Measurements from ENCODE around the gene ID2.

Gene ID2, protein sequence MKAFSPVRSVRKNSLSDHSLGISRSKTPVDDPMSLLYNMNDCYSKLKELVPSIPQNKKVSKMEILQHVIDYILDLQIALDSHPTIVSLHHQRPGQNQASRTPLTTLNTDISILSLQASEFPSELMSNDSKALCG

DNA sequence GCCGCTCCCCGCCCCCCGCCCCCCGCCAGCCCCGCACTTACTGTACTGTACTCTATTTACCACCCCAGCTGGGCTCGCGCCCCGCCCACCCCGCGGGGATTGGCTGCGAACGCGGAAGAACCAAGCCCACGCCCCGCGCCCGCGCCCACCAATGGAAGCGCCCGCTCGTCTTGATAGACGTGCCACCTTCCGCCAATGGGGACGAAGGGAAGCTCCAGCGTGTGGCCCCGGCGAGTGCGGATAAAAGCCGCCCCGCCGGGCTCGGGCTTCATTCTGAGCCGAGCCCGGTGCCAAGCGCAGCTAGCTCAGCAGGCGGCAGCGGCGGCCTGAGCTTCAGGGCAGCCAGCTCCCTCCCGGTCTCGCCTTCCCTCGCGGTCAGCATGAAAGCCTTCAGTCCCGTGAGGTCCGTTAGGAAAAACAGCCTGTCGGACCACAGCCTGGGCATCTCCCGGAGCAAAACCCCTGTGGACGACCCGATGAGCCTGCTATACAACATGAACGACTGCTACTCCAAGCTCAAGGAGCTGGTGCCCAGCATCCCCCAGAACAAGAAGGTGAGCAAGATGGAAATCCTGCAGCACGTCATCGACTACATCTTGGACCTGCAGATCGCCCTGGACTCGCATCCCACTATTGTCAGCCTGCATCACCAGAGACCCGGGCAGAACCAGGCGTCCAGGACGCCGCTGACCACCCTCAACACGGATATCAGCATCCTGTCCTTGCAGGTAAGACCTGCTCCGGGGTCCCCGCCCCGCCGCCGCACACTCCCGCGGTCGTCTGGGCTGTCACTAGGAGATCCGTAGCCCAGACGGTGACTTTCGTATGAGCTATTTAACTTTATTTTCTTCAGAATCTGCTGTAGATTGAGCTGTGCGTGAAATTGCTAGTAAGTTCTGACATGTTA lies at the start of gene ID2:
Gene ID2, plus strand, starts transcription at position 271 of the 907 bp plus-strand sequence. Its CDS starts 110 bp downstream, at position 381.
- peak; percentile 95 for DNase-seq

DNA sequence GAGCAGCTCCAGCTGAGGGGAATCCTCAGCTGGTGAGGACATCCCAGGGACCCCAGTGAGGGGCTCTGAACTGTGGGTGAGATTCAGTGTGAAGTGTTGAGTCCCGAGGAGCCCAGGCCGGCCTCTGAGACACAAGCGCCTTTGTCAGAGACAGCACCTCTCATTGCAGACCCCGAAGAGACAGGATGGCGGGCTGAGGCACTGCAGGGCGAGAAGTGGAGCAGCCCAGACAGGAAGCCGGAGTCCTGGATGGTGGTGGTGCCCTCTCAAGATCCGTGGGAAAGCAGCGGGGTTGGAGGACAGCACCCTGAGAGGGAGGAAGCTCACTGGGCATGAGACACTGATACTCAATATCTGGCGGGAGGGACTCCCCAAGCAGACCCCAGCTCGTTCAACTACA lies 49.1 kb upstream of the ID2 start:
- no peak for DNase-seq

DNA sequence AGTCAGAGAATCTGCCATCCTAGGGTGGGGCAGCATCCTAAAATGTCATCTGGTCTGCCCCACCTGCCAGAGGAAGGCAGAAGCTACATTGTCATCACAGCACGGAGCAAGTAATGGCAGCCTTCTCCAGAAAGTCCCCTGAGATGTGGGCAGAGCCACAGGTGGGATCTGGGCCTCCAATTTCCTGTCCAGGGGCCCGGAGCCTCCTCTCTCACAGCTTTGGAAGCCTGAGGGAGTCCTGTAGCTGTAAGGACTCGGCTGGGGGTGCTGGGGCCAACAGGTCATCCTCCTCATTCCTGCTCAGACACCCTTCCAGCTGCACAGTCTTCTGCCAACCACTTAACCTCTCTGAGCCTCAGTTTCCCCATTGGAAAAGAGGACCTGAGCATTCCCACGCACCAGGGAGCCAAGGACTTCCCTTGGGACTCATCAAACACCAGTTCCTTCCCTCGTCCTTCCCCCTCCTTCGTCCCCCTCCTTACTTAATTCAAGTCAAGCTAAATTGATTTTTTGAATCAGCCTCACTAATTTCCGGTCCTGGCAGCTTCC lies 48.6 kb upstream of the ID2 start:
- DNase-seq = no peak

DNA sequence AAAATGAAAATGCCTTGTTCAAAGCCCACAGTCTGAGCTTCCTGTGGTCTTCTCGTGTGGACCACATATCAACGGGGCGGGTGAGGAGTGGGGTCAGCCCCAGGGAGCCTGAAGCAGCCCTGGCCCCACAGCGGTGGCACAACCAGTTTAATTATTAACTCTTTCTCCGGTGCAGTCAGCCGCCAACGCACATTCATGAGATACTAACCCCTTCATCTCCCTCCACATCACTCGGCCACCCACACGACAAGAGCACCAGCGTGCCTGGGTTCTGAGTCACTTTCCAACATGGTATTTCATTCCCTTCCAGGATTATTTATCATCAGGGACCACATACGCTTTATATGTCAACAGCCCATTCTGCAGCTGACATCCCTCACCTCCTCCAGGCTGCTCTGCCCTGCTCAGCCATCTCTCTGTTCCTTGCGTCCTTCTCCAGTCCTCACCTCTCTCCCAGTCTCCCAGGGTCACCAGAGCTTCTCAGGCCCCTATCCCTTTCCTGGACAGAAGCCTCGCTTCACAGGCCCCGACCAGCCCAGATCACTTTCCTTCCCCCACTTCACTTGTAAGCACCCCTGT lies 48.0 kb upstream of the ID2 start:
- DNase-seq = peak; percentile 80

DNA sequence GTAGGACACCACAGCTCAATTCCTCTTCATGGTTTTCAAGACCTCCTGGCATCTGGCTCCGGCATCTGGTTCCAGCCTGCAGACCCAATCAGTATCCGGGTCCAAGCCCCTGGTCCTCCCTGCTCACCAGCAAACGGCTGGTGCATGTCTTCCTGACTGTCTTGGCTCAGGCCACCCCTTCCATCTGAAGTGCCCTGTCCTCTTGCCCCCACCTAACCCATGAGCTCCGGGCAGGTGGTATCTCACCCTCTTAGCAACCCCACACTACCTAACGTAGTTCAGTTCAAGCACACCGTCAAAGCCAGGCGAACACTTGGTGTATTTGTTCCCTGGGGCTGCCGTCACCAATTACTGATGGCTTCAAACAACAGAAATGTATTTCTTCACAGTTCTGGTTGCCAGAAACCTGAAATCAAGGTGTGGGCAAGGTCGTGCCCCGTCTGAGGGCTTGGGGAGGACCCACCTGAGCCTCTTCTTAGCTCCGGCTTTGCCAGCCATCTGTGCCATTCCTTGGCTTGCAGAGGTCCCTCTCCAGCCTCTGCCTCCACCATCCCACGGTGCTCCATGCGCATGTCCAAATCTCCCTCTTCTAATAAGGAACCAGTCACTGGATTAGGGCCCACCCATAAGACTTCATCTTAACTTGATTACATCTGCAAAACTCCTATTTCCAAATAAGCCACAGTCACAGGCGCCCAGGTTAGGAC lies 47.2 kb upstream of the ID2 start:
- DNase-seq = no peak

DNA sequence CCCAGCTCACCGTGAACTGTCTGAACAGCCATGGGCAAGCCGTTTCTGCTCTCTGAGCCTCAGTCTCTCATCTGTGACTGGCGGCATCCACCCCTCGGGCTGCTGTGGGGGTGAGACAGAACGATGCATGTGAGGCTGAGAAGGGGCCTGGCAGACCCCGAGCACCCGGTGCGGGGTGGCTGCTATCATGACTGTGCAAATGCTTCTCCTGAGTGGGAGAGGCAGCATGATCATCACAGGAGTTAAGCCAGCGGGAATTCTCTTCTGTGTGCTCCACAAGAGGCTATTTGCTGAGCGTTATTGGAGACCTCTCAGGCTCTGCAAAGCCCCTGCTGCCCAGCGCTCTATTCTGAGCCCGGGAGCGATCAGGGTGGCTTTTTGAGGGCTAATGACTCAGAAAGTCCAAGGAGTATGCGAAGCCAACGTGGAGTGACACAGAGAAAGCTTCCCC lies 45.8 kb upstream of the ID2 start:
- no peak for DNase-seq

DNA sequence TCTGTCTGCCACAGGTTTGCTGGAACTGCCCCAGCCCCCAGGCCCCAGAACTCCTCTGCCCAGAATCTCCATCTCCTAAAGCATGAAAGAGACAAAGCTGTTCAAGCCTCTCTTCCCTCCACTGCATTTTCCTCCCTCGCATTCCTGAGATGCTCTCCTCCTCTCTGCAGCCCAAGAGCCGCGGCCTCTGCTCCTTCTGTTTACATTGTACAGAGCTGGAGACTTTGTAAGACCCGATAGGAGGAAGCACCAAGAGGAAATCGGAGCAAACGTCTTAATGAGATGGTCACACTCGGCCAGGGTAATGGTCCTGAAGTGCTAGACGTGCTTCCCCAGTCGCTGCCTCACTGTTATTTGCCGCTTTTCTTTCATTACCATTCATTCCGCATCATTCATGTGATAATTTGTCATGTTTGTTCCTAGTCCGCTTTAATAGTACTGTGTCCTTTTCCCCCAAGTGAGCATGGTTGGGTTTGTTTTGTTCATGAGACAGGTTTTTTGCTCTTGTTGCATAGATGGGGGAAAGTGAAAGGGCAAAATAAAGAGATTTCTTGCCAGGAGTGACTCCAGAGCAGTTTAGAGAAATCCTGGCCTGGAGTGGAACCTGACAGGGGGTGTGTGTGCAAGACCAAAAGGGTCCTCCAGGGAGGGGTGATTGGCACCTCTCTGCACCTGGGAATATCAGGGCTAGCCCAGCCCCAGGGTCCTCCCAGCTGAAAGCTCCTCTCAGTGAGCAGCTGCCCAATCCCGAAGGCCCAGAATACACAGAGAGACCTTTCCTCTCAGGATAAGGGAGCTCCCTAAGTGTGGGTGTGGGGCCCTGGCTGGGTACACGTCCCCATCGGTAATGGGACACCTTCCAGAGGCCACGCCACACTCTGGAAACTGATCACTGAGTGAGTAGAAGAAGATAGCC lies 44.9 kb upstream of the ID2 start:
- DNase-seq = peak; percentile 22

DNA sequence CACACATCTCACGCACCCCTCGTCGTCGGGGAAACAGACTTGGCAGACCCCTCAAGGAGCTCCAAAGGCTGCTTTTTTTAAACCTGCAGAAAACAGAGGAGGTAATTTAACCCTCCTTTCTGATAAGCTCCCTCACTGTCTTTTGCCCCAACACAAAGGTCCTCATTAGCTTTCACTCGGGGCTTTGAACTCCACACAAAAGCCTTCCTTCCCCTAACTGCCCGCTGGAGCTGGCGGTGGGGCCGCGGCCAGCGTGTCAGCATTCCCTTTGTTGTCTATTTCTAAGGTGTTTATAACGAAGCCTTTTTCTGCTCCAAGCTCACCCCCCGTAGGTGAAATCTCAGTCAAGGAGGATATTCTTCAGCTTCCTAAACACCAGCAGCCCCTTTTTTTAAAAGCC lies 43.5 kb upstream of the ID2 start:
- DNase-seq = no peak

DNA sequence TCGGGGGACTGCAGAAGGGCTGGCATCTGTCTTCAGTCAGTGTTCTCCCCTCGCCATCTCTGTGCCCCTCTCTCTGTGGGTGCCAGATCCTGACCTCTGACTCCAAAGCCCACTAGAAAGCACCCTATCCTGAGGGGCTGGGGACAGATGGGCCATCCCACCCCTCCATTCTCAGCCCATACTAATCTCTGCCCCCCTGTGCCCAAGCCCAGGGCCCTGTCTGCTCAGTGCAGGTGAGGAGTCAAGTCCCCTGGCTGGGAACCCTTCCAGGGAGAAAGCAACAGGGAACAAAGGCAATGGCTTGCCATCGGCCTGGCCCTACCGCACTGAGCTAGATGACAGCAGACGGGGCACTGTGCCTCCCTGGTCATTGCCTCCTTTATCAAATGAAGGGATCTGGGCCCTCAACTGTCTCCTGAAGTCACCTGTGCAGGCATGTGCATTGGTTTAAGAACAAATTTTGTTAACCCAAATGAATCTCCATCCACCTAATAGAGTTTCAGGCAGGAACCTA lies 42.7 kb upstream of the ID2 start:
- no peak for DNase-seq

DNA sequence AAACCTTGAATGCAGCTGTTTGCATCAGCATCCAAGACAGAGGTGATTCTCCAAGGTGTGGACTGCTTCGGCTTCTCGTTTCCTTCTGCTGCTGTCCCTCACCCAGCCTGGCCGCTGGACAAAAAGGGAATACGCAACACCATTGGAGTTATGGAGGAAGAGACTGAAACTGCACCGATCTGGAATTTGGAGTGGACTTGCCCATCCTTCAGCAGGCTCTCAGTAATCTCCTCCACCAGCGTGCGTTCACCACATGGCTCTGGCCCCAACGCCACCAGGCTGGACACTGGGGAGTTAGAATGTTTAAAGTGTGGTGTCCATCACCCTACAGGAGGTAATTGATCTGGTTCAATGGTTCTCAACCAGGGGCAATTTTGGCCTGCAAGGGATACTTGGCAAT lies 41.4 kb upstream of the ID2 start:
- no peak for DNase-seq

DNA sequence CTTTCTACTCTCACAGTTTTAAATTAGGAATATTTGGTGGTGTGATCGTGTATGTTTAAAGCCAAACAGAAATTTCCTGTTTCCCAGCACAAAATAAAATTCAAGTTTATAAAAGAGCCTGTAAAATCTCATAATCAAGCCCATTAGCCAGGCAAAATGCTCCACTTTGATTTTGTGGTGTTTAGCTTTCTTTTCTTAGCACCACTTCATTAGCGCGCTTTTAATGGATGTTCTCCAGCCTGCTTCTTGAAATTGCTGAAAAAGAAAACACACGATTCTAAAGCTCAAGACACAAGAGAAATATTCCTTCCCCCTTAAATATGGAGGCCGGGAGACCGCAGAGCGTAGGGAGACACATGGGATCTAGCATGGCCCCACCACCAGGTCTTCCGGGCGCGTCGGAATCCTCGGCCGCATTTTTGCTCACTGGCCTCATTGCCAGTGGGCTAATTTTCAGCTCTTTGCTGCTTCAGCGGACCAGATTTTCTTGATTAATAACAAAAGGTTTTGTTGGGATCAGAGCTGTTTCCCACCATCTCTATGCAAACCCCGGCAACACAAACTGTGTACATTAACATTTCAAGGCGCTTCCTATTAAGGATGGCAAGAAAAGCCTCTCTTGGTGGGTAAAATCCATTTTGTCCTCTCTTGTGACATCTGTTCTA lies 40.4 kb upstream of the ID2 start:
- DNase-seq = no peak

DNA sequence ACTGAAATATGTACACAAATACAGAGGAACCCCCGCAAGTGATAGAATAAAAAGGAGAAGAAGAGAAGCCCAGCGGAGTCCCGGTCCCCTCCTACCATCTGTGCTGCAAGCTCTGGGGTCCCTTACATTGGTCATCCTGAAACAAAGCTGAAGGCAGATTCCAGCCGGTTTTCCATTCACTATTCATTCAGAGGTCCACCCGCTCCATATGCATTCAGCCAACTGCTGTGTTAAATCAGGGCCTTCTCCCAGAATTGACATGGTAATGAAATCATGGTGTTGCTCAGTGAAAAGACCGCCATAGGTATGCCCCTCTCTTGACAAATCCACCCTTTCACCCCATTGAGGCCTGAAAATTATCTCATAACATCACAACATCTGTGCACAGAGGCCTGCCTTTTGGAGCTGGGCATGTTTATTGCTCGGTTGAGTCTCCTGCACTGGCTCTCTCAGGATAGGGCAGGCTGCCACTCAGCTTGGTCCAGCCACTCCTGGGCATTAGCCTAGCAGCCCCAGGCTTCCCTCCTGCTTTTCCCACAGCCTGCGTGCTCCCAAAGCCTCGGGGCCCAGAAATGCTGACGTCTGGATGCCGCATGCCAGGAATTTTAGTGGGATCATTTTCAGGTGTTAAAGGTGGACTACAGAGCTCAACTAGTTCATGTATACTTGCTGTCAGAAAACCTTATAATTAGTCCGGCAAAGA lies 39.3 kb upstream of the ID2 start:
- DNase-seq = no peak

DNA sequence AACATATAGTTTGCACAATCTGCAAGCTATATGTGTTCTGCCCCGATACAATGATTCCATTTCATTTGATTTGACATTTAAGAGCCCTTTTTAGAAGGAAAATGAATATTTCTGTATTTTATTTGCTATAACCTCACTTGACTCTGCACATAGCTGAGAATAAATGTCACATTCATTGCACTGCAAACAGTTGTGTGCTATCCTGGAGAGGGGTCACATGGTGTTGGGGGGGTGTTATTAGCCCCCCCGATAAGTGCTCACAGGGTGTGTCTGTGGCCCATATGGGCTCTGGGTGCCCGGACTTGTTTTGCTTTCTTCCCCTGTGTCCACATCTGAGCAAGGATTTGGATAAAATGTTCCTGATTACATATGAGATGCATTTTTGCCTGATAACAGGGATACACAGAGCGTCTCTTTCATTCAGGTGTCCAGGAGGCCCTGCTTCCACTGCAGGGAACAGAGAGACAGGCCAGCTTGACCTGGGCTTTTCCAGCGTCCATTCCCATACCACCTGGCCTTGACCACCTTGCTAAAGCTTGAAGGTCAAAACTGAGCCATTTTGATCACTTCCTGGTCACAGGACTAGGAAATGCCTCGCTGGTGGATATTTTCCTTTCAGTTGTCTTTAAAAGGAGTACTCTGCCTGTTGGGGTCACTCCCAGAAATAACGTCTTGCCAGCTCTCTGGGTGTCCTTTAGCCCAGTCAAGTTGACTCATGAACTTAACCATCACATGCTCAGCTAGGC lies 38.4 kb upstream of the ID2 start:
- DNase-seq = no peak

DNA sequence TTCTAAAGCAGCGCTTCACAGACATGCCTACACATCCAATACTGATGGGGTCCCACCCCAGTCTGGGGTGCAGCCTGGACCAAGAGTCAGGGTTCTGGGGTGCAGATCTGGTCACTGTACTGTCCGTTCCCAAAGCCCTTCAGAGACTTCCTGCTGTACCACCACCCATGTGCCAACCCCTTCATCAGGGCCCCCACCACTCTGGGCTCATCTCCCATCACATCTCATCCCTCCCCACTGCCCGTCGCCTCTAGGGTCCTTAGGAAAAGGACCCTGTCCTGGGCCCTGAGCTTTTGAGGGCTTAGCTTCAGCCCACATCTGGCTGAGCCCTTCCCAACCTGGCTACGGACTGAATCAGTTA lies 37.9 kb upstream of the ID2 start:
- no peak for DNase-seq

DNA sequence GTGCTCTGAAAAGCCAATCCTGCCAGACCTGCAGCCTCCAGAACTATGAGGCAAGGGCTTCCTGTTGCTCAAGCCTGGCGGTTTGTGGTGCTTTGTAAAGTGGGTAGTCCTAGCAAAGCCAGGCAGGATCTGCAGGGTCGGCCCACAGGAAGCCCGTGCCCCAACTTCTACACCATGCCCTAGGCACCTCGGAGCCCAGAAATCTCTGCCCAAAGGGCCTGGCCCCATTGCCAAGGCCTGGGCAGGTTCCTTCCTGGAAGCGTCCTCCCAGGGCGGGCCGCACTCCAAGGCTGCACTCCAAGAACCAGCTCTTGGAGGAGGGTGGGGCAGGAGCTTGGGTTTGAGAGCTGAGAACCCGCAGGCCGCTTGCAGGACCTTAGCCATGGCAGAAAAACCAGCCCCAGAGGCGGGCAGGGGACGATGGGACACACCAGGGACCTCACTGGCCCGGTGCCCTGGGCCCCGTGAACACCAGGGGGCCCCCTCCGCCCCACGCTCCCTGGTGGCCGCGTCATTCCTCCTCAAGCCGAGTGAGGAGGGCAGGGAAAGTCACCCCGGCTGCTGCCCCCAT lies 37.2 kb upstream of the ID2 start:
- no peak for DNase-seq

DNA sequence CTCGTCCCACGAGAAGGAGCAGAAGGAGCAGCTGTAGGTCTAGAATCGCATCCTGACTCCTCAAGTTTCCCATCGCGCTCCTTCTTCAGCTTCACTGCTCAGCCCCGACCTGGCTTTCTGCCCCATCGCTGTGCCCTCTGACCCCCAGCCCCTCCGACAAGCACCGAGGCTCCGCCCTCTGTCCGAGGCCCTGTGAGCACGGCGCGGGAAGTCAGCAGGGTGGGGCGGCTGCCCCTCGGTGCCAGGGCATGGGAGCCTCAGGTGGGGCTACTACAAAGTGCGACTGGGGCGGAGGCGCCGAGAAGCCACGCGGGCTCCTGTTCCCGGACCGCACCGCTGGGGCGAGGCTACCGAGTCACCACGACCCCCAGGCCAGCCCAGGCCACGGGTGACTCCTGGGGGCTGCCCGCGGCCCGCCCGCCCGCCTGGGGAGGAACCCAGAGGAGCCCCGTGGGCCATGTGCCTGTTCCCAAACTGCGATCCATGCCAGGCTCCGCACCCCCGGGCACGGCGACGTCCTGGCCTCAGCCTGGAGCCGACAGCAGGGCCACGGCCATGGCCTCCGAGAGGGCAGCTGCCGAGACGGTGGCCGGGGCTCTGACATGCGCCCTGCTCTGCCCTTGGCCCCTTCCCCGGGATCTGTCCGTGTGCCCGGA lies 36.6 kb upstream of the ID2 start:
- DNase-seq = no peak

DNA sequence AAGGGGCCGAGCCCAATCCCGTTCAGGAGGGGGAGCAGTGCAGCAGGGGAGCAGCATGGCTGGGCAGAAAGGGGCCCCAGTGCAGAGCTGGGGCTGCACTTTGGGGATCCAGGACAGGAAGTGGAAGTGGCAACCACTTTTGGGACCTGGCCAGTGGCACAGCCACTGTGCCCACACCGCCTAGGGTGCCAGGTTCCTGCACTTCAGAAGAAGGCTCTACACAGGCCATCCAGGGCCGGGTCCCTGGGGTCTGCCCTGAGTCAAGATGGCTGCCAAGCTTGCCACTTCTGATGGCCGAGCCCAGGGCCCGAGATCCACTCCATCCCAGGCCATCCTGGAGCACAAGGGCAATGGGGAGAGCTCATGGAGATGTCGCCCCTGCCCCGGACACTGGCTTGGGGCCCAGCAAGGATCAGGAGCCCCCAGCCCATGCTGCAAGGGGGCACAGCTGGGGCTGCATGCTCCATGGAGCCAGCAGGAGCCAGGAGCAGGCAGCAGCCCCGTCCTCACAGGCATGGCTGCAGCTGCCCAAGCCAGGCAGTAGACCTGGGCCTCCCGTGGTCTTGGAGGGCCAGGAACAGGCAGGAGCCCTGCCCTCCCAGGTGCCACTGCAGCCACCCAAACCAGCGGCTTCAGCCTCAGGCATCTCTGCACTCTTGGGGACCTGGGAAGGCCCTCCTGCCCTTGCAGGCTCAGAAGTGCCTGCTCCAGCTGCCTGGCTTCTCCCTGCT lies 35.0 kb upstream of the ID2 start:
- no peak for DNase-seq

DNA sequence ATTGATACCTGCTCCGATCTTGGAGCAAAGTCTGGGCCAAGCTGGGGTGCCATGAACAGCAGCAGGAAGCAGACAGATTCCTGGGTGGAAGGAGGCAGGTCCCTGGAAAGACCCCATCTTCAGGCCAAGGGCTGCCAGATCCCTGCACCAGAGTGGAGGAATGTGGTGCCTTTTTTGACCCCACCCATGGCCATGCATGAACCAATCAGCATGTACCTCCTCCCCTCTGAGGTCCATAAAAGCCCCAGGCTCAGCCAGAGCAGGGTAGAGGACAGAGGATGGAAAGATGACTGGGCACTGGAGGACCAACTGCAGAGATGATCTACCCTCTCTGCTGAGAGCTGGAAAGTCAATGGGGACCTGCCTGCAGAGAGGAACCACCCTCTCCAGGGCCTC lies 34.4 kb upstream of the ID2 start:
- DNase-seq = no peak
